GM12891 (cell line): ENCODE data around the gene TRIO.

ENCODE experiments used
- POLR2A ChIP-seq: IDR thresholded peaks from 2 replicates; pipeline ENCODE4 v1.6.1; 2011; ENCODE audit warnings: low read depth, low read length, control low read depth
- POLR2AphosphoS5 ChIP-seq: IDR thresholded peaks from 2 replicates; pipeline ENCODE4 v1.6.1; 2011; ENCODE audit warnings: low read depth, low read length, control low read depth

DNA sequence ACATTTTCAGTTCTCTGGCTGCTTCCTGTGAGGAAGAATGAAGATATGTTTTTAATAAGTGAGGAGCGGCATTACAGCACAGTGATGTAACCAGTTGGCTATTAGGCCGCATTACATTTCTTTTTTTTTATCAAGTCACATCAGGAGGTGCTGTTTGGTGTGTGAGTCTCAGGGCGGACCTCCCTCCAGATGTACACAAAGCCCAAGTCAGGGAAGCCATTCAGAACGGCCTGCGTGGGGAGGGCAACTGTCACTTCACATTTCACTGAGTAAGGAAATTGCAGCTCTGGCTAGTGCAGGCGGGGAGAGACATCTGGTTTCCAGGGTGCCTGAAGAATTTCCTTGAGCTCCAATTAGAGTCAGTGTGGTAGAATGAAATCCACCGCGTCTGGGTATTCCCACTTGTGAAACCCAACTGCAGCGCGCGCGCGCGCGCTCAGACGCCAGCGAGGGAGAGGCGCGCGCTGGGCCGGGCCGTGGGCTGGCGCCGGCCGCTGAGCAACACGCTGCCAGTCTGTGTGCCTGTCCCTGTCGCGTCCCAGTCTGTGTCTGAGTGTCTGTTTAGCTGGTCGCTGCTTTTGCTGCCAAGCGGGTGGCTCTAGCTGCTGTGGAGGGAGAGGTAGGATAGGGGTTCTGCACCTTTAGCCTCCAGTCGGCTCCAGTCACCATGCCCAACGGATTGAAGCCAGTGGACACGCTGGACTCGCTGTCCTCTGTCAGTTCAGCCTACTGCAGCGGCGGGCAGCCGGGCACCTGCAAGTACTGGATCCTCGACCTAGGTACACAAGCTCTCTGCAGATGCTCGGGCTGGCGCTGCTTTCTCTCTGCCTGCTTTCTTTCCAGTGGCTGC is 297.7 kb downstream of the TRIO start:
- TF ChIP-seq POLR2A (no peak), POLR2AphosphoS5 (no peak)
